ENCODE measurements around the gene ALDH1B1. TPM values are rescaled to one million over a fixed set of nuclear protein-coding genes. Genes with fewer than 3 reads are reported as not detected.
A peak's percentile ranks its signal among the peaks of the same experiment; 100 is the strongest.
"Not testable (repeated sequence)": the region's sequence is repeated elsewhere in the genome, so short reads cannot be mapped to it uniquely, and the experiment has no call there.

ALDH1B1 gene
- total and polyA plus RNA-seq, 8 donors: 0.58 to 68.7 (median 18.6) TPM

GRCh38 chr9:38395653-38396370 is 3.3 kb downstream of the ALDH1B1 start:
- Histone ChIP-seq H3K4me3 (no peak overlapping the region), H3K4me1 (peaks cover 7 to 44% (median 26%) of the 10 kb centered on the region in 4 donors), H3K36me3 (peaks cover 13 to 42% (median 27%) of the 10 kb centered on the region in 4 donors), H3K27me3 (no peaks in the 10 kb centered on the region), H3K9me3 (no peaks in the 10 kb centered on the region), H3K27ac (peak overlapping the region in 1 of 5 donors; percentile 94)
- WGBS, 5 donors: 94 to 96% (median 96%) methylated on average over 22 to 30 of the region's 30 CpGs
- intact Hi-C loops (cut with DNase I; ENCODE audit: low total_unique reads): loop anchor here (10.0 kb wide), 1 partner anchor 481 kb away; no protein-coding TSS in a partner anchor
- no peak for TF ChIP-seq POLR2A (IDR thresholded peaks at IDR 0.05)
- DNase-seq: no peak

GRCh38 chr9:38396371-38396671 is 3.8 kb downstream of the ALDH1B1 start:
- H3K4me1 ChIP-seq: peaks cover 7 to 40% (median 26%) of the 10 kb centered on the region in 4 donors
- H3K36me3 ChIP-seq: peaks cover 13 to 42% (median 27%) of the 10 kb centered on the region in 4 donors
- no peaks in the 10 kb centered on the region for H3K27me3 ChIP-seq
- no peak for DNase-seq
- peak overlapping the region in 1 of 5 donors; percentile 94 for H3K27ac ChIP-seq
- H3K4me3 ChIP-seq: no peak overlapping the region
- H3K9me3 ChIP-seq: no peaks in the 10 kb centered on the region
- TF ChIP-seq CTCF (IDR thresholded peaks at IDR 0.05): no peak
- TF ChIP-seq POLR2A (IDR thresholded peaks at IDR 0.05): no peak
- TF ChIP-seq EP300 (IDR thresholded peaks at IDR 0.05): no peak
- no peak for TF ChIP-seq POLR2AphosphoS5 (IDR thresholded peaks at IDR 0.05)
- 86 to 92% (median 88%) methylated on average over 9 to 10 of the region's 10 CpGs for WGBS, 5 donors
- intact Hi-C loops (cut with DNase I; ENCODE audit: low total_unique reads): loop anchor here (10.0 kb wide), 1 partner anchor 482 kb away; no protein-coding TSS in a partner anchor

GRCh38 chr9:38399191-38399590 is 6.7 kb downstream of the ALDH1B1 start:
- Histone ChIP-seq H3K36me3 (peaks cover 13 to 42% (median 27%) of the 10 kb centered on the region in 4 donors), H3K4me1 (peaks cover 0 to 19% (median 8%) of the 10 kb centered on the region in 4 donors), H3K27ac (peak overlapping the region in 1 of 5 donors; percentile 29)
- H3K27me3 ChIP-seq, H3K4me3 ChIP-seq, H3K9me3 ChIP-seq, DNase-seq: not testable (repeated sequence)
- WGBS, 5 donors: 54 to 95% (median 84%) methylated on average over 1 of the region's 1 CpG
- intact Hi-C loops (cut with DNase I; ENCODE audit: low total_unique reads): loop anchor here (10.0 kb wide), 1 partner anchor 484 kb away; no protein-coding TSS in a partner anchor

- DNase-seq: no peak
- Histone ChIP-seq H3K4me1 (peaks cover 0 to 7% (median 4%) of the 10 kb centered on the region in 4 donors), H3K27ac (no peak overlapping the region), H3K9me3 (no peaks in the 10 kb centered on the region), H3K27me3 (peaks cover 0 to 15% (median 0%) of the 10 kb centered on the region in 3 donors), H3K36me3 (peaks cover 2 to 22% (median 13%) of the 10 kb centered on the region in 4 donors), H3K4me3 (no peak overlapping the region)
- 67 to 85% (median 74%) methylated on average over 6 of the region's 6 CpGs for WGBS, 5 donors
- intact Hi-C loops (cut with DNase I; ENCODE audit: low total_unique reads): no loop called here
- TF ChIP-seq POLR2A (IDR thresholded peaks at IDR 0.05) (no peak), EP300 (IDR thresholded peaks at IDR 0.05) (no peak), CTCF (IDR thresholded peaks at IDR 0.05) (no peak), POLR2AphosphoS5 (IDR thresholded peaks at IDR 0.05) (no peak)
Measured at GRCh38 chr9:38401994-38402393, 9.5 kb downstream of the ALDH1B1 start.

GRCh38 chr9:38404314-38404713 is 11.8 kb downstream of the ALDH1B1 start:
- no peak overlapping the region for H3K27ac ChIP-seq
- H3K36me3 ChIP-seq: no peaks in the 10 kb centered on the region
- peaks cover 0 to 7% (median 4%) of the 10 kb centered on the region in 4 donors for H3K4me1 ChIP-seq
- H3K4me3 ChIP-seq: no peak overlapping the region
- H3K27me3 ChIP-seq: peaks cover 0 to 15% (median 0%) of the 10 kb centered on the region in 3 donors
- TF ChIP-seq EP300 (IDR thresholded peaks at IDR 0.05) (no peak), POLR2AphosphoS5 (IDR thresholded peaks at IDR 0.05) (no peak), POLR2A (IDR thresholded peaks at IDR 0.05) (no peak), CTCF (IDR thresholded peaks at IDR 0.05) (no peak)
- no peaks in the 10 kb centered on the region for H3K9me3 ChIP-seq
- 61 to 73% (median 62%) methylated on average over 6 of the region's 6 CpGs for whole genome bisulfite sequencing, 5 donors
- DNase-seq: no peak
- intact Hi-C loops (cut with DNase I; ENCODE audit: low total_unique reads): no loop called here

Measured in stomach (tissue), 9 donors.